ENCODE results near the gene UGP2.
"Not testable (repeated sequence)": the region's sequence is repeated elsewhere in the genome, so short reads cannot be mapped to it uniquely, and the experiment has no call there.

UGP2 gene

DNA sequence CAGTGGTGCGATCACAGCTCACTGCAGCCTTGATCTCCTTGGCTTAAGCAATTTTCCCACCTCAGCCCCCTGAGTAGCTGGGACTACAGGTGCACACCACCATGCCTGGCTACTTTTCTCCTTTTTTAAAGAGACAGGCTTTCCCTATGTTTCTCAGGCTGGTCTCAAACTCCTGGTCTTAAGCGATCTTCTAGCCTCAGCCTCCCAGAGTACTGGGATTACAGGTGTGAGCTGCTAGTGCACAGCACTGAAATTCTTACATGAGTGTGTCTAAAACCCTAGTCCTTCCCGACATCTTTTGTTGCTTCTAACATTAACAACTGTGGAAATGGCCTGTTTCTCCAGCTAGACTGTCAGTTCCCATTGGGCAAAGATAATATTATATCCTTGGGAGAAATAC is 2.9 kb downstream of the UGP2 start:
- H3K9ac ChIP-seq (ENCODE audit: low read depth, low read length), result peak overlapping the region; percentile 92

DNA sequence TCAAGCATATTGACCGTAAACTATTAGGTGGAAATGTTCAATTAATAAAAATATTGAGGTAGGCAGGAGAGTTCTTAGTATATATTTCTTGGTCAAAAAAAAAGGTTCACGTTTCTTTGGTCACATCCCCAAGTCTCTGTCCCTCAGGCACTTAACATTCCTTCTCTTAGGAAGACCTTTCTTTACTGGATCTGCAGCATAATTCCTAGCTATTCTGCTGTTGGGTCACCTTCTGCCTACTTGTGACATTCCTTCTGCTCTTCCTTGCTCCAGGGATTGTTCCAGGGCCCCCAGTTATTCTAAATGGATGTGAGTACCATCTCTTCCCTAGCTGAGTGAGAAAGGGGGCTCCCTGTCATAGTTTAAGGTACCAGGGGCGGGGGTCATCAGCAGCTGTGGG is 4.2 kb downstream of the UGP2 start:
- Histone ChIP-seq H3K4me1 (ENCODE audit: insufficient read depth, low read length) (peaks cover 4% of the 10 kb centered on the region), H3K9ac (ENCODE audit: low read depth, low read length) (peak overlapping the region; percentile 92), H3K9me3 (ENCODE audit: control insufficient read depth, insufficient read depth, low read length) (no peaks in the 10 kb centered on the region), H3K36me3 (ENCODE audit: insufficient read depth, low read length) (0 out of 2 replicates have a peak, but pooled peaks cover 2% of the 10 kb centered on the region)

More for the DNA sequence above, 2.9 kb downstream of the UGP2 start:
- no peaks in the 10 kb centered on the region; the same call in none of the 2 replicates for H3K4me1 ChIP-seq (ENCODE audit: insufficient read depth, low read length)
- H3K9me3 ChIP-seq (ENCODE audit: control insufficient read depth, insufficient read depth, low read length), result no peaks in the 10 kb centered on the region
- H3K36me3 ChIP-seq (ENCODE audit: insufficient read depth, low read length), result 0 out of 2 replicates have a peak, but pooled peaks cover 2% of the 10 kb centered on the region

DNA sequence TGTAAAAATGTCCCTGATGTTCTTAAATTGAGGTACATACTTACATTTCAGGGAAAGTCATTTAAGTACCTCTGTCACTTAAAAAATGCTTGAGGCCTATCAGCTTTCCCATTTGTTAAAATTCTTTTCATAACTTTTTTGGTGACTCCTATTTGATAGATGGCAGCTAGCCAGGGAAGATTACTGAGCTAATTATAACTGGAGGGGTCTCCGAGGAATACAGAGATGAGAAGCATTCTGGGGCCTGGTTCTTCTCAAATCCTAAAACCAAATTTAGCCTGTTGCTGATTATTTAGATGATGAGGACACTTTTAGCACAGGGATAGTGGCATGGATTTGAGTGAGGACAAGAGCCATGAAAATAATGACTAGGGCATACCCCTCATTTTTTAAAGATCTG is 4.8 kb downstream of the UGP2 start:
- H3K4me1 ChIP-seq (ENCODE audit: insufficient read depth, low read length), result peaks cover 11% of the 10 kb centered on the region
- H3K36me3 ChIP-seq (ENCODE audit: insufficient read depth, low read length), result 0 out of 2 replicates have a peak, but pooled peaks cover 2% of the 10 kb centered on the region
- no peaks in the 10 kb centered on the region for H3K9me3 ChIP-seq (ENCODE audit: control insufficient read depth, insufficient read depth, low read length)
- H3K9ac ChIP-seq (ENCODE audit: low read depth, low read length), result peak overlapping the region; percentile 92

DNA sequence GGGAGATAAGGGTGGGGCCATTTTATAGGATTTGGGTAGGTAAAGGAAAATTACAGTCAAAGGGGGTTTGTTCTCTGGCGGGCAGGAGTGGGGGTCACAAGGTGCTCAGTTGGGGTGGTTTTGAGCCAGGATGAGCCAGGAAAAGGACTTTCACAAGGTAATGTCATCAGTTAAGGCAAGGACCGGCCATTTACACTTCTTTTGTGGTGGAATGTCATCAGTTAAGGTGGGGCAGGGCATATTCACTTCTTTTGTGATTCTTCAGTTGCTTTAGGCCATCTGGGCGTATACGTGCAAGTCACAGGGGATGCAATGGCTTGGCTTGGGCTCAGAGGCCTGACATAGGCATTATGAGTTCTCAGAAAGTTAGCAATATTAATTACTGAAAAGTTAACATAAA is 5.9 kb downstream of the UGP2 start:
- H3K36me3 ChIP-seq (ENCODE audit: insufficient read depth, low read length); H3K9me3 ChIP-seq (ENCODE audit: control insufficient read depth, insufficient read depth, low read length): not testable (repeated sequence)
- Histone ChIP-seq H3K4me1 (ENCODE audit: insufficient read depth, low read length) (peaks cover 22% of the 10 kb centered on the region), H3K9ac (ENCODE audit: low read depth, low read length) (peak overlapping the region; percentile 10; the same call in 1 of the 2 replicates)

DNA sequence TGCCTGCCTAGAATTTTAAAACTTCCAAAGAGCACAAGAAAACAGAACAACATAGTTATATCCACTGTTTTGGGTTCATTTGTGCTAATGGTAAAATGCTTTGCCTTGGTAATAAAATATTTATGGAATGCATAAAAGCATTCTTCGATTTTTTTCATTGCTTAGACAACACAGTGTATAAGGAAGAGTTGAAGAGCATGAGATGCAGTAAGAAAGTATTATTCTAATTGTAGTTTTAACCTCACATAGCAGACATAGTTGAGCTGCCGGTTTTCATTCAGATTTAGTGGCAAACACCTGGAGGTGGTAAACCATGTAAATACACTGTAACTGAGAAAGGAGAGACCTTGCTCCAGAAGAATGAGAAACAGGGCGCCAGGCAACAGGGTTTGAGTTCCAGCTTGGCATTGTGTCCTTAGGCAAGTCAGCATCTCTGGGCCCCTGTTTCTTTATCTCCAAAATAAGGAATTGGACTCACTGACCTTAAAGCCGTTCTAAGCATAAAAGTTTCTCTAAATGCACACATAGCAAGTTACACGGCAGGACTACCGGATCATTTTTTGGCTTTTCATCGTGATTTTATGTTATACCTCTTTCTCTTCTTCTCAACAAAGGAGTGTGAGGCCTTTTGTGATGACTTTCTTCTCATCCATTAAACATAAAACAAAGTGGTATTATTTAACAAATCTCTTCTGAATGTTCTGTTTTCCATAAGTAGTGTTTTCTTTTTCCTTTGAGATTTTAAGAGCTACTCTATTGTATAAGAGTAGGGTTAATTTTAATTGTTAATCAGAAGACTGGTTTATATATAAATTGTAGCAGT is 7.9 kb downstream of the UGP2 start:
- Histone ChIP-seq H3K9ac (ENCODE audit: low read depth, low read length) (peak overlapping the region; percentile 39), H3K36me3 (ENCODE audit: insufficient read depth, low read length) (0 out of 2 replicates have a peak, but pooled peaks cover 2% of the 10 kb centered on the region), H3K9me3 (ENCODE audit: control insufficient read depth, insufficient read depth, low read length) (no peaks in the 10 kb centered on the region), H3K4me1 (ENCODE audit: insufficient read depth, low read length) (peaks cover 42% of the 10 kb centered on the region)

DNA sequence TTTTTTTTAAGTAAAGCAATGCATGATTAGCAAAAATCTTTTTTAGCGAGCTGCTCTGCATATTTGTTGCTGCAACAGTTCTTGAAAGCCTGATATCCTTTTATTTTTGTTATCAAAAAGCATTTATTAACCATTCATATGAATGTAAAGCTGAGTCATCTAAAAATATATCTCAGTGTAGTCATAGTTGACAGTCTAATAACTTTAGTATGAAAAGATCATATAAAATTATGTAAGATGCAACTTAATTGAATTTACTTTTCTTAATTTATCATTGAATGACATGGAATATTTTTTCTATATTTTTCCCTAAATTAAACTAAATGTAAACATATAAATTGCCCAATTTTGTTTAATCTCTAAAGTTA is 8.5 kb downstream of the UGP2 start:
- Histone ChIP-seq H3K4me1 (ENCODE audit: insufficient read depth, low read length) (peaks cover 45% of the 10 kb centered on the region), H3K9me3 (ENCODE audit: control insufficient read depth, insufficient read depth, low read length) (no peaks in the 10 kb centered on the region), H3K36me3 (ENCODE audit: insufficient read depth, low read length) (0 out of 2 replicates have a peak, but pooled peaks cover 2% of the 10 kb centered on the region), H3K9ac (ENCODE audit: low read depth, low read length) (no peak overlapping the region)

DNA sequence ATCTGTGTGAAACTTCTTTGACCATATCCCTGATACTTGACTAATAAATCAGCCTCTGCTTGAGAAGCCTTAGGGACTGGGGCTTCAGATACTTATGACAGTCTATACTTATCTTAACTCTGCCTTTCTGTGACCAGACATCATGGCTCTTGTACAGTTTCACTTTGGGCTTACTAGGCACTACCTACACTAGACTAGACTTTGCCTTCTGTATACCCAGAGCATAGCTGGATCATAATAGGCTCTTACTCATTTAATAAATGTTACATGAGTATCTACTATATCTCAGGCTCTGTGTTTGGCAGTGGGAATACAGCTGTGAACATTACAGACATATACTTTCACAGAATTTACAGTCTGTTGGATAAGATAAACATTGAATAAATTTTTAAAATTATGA is 9.0 kb downstream of the UGP2 start:
- H3K4me1 ChIP-seq (ENCODE audit: insufficient read depth, low read length), result peaks cover 45% of the 10 kb centered on the region

DNA sequence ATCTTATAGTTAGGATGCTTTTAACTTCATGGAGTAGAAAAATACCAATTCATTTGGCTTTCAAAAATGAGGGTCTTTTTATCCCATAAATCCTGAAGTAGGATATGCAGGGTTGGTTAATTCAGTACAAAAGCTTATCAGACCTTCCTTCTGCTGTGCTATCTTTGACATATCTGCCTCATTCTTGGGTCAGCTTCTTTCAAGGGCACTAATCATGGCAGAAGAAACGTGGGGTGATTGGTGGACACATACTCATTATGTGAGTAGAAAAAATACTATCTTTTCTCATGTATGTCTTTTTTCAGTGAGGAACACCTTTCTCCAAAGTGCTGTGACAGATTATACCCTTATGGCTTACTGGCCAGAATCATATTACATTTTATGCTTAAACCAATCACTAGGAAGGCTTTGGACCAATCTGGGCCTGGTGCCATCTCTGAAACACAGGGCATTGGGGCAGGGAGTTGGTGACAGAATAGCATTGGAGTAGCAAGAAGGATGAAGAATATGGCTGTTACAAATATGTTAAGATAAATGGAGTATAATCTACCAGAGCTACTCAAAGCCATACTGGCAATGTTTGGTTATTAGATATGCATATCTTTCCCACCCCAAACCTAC is 10.1 kb downstream of the UGP2 start:
- H3K36me3 ChIP-seq (ENCODE audit: insufficient read depth, low read length), result peaks cover 5% of the 10 kb centered on the region; the same call in 1 of the 2 replicates
- H3K9me3 ChIP-seq (ENCODE audit: control insufficient read depth, insufficient read depth, low read length), result no peaks in the 10 kb centered on the region
- peaks cover 45% of the 10 kb centered on the region for H3K4me1 ChIP-seq (ENCODE audit: insufficient read depth, low read length)
- no peak overlapping the region for H3K9ac ChIP-seq (ENCODE audit: low read depth, low read length)

More for the DNA sequence above, 9.0 kb downstream of the UGP2 start:
- Histone ChIP-seq H3K9ac (ENCODE audit: low read depth, low read length) (no peak overlapping the region; the same call in 1 of the 2 replicates), H3K9me3 (ENCODE audit: control insufficient read depth, insufficient read depth, low read length) (no peaks in the 10 kb centered on the region), H3K36me3 (ENCODE audit: insufficient read depth, low read length) (peaks cover 2% of the 10 kb centered on the region; the same call in 1 of the 2 replicates)

DNA sequence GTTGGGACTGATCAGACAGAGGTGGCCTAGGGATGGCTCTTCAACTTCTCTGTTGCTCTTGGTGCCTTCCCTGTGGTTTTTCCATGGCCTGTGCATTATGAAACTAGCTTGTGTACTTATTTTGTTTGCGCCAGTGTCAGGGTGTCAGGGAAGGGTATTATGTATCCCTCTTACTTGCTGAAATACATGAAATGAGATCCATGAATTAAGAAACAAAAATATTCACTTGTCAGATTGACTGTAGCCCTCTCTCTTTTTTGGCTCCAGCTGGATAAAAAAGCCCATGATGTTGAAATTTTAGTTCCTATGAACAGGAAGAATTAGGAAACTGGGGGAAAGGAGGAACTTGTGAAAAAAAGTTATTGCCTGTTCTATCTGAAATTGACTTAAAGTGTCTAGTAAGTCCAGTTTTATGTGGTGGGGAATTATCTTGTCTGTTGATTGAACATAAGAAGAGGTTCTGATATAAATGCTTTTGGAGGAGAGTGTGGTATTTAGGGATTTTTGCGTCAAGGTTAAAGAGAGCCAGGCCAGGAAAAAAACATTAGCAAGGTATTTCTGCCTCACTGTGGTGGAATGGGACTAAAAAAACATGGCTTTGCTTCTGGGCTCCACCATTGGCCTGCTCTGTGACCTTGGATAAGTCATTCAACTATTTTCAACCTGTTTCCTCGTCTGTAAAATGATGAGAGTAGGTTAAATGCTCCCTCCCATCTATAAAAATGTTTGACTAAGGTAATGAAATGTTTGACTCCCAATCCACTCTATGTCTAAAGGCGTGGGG is 12.0 kb downstream of the UGP2 start:
- Histone ChIP-seq H3K9ac (ENCODE audit: low read depth, low read length) (no peak overlapping the region), H3K4me1 (ENCODE audit: insufficient read depth, low read length) (peaks cover 45% of the 10 kb centered on the region), H3K36me3 (ENCODE audit: insufficient read depth, low read length) (peaks cover 13% of the 10 kb centered on the region), H3K9me3 (ENCODE audit: control insufficient read depth, insufficient read depth, low read length) (no peaks in the 10 kb centered on the region)

DNA sequence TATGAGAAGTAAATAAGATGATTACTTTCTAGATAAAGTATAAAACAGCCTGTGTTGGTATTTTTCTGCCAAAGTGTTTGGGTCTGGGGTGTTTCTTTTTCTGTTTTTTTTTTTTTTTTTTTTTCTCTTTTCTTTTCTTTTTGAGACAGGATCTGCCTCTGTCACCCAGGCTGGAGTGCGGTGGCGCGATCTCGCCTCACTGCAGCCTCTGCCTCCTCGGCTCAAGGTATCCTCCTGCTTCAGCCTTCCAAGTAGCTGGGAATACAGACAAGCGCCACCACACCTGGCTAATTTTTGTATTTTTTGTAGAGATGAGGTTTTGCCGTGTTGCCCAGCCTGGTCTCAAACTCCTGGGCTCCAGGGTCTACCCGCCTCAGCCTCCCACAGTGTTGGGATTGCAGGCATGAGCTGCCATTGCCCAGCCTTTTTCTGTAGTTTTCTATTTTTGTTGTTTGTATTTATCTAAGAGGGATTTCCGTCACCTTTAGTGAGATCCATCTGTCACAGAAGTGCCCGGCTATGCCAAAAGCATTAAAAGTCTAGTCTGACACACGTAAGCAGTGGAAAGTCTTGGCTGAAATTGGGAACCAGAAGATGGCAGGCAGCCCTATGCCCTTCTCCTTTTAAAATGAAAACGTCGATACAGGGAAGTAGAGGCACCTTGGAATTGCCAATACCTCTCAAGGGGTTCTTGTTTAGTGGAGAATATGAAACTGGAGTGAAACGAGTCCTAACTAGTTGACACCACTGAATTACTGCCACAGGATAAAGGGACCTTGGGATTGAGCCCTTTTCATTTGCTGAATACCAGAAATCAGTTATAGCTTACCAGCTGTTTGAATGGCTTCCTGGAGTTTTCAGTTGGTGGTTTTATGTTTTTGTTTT is 14.0 kb downstream of the UGP2 start:
- H3K9me3 ChIP-seq (ENCODE audit: control insufficient read depth, insufficient read depth, low read length), result no peaks in the 10 kb centered on the region
- H3K9ac ChIP-seq (ENCODE audit: low read depth, low read length), result no peak overlapping the region
- peaks cover 23% of the 10 kb centered on the region for H3K36me3 ChIP-seq (ENCODE audit: insufficient read depth, low read length)
- peaks cover 43% of the 10 kb centered on the region for H3K4me1 ChIP-seq (ENCODE audit: insufficient read depth, low read length)

DNA sequence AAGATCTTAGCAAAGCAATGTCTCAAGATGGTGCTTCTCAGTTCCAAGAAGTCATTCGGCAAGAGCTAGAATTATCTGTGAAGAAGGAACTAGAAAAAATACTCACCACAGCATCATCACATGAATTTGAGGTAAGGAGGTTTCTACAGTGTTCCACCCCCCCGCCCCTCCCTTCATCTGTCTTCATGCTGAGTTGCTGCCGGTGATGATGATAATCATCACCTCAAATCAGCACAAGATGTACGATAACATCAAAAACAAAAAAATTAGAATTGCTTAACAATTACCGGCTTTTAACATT is 14.6 kb downstream of the UGP2 start:
- Histone ChIP-seq H3K4me1 (ENCODE audit: insufficient read depth, low read length) (peaks cover 37% of the 10 kb centered on the region), H3K9ac (ENCODE audit: low read depth, low read length) (no peak overlapping the region), H3K9me3 (ENCODE audit: control insufficient read depth, insufficient read depth, low read length) (no peaks in the 10 kb centered on the region), H3K36me3 (ENCODE audit: insufficient read depth, low read length) (peaks cover 25% of the 10 kb centered on the region)

DNA sequence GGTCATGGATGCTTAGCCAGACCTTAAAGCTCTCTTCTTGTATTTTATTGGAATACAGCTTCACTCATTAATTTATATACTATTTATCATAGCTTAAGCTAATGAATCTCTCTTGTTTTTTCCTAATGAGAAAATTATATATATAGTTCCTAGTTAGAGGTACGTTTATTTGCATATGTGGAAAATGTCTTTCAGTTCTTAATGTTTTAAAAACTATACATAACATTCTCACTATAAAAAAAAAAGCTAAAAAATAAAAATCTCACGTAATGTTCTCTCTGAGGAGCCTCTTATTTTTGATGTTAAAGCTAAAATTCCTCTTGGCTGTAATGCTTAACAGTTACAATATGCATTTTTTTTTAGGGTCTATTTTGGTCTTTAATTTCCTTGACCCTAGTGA is 16.6 kb downstream of the UGP2 start:
- peaks cover 39% of the 10 kb centered on the region for H3K36me3 ChIP-seq (ENCODE audit: insufficient read depth, low read length)
- no peaks in the 10 kb centered on the region for H3K9me3 ChIP-seq (ENCODE audit: control insufficient read depth, insufficient read depth, low read length)
- peaks cover 30% of the 10 kb centered on the region for H3K4me1 ChIP-seq (ENCODE audit: insufficient read depth, low read length)
- no peak overlapping the region for H3K9ac ChIP-seq (ENCODE audit: low read depth, low read length)

DNA sequence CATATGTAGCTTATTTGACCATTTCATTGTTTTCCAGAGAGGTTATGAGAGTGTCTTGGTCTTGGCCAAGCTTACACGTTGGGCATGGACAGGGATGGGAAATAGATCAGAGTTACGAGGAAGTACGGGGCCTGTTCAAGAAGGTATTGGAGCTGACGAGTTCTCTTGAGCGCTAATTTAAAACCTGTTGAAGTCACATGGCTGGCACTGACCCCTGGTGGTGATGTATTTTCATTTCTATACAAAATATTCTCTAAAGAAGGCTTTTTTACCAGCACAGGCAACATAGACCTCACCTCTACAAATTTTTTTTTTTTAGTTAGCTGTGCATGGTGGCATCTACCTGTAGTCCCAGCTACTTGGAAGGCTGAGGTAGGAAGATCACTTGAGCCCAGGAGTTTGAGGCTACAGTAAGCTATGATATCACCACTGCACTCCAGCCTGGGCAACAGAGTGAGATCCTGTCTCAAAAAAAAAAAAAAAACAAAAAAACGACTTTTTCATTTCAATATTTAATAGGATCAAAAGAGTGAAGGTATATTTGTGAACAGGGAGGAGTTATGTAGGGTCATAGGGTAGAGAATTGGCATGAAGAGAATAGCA is 19.6 kb downstream of the UGP2 start:
- no peak overlapping the region for H3K9ac ChIP-seq (ENCODE audit: low read depth, low read length)
- no peaks in the 10 kb centered on the region for H3K9me3 ChIP-seq (ENCODE audit: control insufficient read depth, insufficient read depth, low read length)
- peaks cover 49% of the 10 kb centered on the region for H3K36me3 ChIP-seq (ENCODE audit: insufficient read depth, low read length)
- peaks cover 40% of the 10 kb centered on the region for H3K4me1 ChIP-seq (ENCODE audit: insufficient read depth, low read length)

All from ES-I3 (cell line).